Daoy (cell line): ENCODE results near the gene RABGGTA. TPM values are rescaled to one million over a fixed set of nuclear protein-coding genes. Genes with fewer than 3 reads are reported as not detected.

Experiments used
- DNase-seq: peaks from one replicate; pipeline ENCODE4 v3.0.0-alpha.2; 2015; ENCODE audit warnings: low read depth
- total RNA-seq: library from RNA; depleted of rRNA; stranded (reverse); fragments of >200 nt; shearing (Covaris generic); gene quantifications from 2 replicates; pipeline ENCODE4 v1.2.3, GENCODE V29; 2014

The RABGGTA gene
- total RNA-seq, 1 experiment from 2014 or later = 21.5 TPM

DNA sequence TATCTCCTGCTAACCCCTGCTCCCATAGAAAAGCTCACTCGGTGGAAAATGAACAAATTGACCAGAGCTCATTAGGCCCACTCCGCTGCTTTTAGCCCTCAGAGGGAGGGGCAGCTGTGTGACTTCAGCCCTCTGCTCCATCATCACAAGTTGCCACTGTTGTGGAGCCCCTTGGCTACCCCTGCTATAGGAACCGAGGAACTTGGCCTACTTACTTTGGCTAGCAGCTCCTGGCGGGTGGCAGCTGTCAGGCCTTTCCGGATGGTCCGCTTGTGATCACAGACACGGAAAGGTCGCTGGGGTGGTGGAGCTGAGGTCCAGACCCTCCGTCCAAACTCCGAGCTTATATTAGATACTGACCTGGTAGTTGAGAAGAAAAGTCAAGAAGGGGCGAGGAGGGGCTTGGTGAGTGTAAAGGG lies 35.8 kb upstream of the RABGGTA start:
- DNase-seq = no peak

DNA sequence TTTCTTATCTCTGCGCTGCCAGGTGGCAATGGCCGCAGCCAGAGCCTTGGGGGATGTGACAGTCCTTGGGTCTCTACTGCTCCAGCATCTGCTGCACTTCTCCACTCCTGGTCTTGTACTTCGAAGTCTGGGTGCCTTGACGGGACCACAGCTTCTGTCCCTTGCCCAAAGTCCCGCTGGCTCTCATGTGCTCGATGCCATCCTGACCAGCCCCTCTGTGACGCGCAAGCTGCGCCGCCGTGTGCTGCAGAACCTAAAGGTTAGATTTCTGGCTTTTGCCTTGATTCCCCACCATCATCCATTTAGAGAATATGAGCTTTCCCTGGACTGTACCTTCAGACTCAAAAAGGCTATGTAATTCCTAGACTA lies 32.6 kb upstream of the RABGGTA start:
- no peak for DNase-seq

DNA sequence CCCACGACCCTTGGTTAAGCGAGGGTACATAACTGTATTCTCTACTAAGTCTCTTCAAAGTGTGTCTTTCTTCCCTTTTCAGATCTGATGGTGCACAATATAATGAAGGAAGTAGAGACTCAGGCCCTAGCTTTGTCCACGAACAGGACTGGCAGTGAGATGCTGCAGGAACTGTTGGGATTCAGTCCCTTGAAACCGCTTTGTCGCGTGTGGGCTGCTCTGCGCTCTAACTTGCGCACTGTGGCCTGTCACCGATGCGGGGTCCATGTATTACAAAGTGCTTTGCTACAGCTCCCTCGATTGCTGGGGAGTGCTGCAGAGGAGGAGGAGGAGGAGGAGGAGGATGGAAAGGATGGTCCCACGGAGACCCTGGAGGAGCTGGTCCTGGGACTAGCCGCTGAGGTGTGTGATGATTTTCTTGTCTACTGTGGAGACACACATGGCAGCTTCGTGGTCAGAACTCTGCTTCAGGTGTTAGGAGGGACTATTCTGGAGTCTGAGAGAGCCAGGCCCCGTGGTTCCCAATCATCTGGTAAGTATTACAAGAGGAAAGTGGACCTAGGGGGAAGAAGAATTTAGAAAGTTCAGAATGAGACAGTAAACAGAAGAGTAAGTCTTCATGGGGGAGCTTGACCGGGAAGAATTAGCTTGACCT lies 29.1 kb upstream of the RABGGTA start:
- no peak for DNase-seq

DNA sequence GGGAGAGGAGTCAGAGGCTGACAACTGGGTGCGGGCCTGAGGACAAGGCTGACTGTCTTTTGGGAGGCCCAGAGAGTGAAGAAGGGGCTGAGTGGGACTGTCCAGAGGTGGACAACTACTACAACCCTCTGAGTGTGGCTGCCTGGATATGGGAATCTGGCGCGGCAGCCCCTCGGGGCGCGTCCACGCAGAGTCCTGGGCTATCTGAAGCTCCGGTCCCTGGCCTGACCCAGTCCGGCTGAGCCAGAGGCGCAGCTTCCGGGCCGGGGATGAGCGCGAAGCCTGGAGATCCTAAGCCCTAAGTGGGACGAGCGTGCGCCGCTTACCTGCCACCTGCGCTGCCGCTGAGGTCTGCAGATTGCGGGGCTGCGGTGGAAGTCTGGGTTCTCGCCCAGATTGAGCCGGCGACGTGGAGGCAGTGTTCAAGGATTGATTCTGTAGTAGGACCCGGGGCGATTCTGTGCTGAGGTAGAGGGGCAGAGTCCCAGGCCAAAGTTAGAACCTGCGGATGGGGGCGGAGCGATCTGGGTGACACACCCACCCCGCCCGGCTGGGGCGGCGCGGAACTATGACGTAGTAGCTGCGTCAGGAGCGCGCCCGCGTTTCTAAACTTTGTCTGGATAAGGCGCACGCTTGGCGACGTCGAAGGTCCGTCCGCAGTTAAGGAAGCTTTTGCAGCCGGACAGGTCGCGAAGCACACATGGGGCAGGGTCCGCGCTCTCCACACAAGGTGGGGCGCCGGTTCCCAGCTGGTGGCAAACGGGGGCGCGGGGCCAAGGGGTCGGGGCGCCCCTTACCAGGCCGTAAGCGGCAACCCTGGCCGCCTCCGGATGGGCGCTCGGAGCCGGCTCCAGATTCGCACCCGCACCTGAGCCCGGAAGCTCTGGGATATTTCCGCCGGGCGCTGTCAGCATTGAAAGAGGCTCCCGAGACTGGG lies 28.1 kb upstream of the RABGGTA start, which contains the start of the genes DHRS1 and NOP9:
Gene DHRS1 (minus strand): TSS at position 526 of the 937 bp plus-strand sequence. CDS start 674 bp downstream, outside the sequence.
Gene NOP9 (plus strand): TSS at position 596 of the 937 bp plus-strand sequence. CDS start 105 bp downstream, at position 701.
- peak; percentile 92 for DNase-seq

DNA sequence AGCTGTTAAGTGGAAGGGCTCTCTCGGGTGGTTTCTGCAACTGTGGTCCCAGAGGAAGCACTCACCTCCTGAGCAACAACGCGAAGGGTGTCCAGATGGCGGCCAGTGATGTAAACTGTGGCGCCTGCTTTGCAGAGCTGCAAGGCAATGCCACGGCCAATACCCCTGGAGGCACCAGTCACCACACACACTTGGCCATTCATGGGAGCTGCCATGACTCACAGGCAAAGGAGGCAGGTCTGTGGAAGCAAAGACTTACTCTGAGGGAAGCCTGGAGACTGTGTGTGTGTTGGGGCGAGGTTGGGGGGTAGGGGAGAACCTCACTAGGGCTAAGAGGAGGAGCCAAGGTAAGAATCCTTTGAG lies 27.5 kb upstream of the RABGGTA start:
- peak; percentile 85 for DNase-seq

DNA sequence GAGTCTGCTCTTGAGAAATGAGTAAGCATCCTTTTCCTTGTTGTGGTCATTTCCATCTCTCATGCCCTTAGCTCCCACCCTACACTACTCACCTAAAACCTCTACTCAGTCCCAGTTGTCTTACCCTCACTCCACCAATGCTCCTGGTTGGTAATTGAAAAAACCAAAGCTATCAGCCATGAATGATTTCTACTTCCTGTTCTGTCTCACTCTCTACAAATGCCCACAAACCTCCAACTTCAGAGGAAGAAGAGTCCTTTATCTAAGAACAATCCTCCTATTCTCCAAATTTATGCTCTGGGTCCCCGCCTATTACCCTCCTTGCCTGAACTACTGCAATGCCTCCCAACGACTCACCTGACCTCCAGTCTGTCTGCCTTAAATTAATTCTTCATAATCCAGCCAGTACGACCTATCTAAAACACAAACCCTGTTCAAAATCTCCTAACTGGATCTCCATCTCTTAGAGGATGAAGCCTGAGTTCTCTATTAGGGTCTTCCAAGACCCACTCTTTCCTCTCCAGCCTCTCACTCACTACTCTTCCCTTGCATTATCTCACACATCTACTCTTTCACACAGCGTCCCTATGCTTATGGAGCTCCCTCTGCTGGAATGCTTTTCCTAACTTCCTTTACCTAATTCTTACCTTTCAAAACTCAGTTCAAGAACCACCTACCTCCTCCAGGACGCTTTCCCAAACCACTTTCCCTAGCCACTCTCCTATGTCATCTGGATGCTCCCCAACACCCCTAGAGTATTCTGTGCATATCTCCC lies 26.0 kb upstream of the RABGGTA start:
- DNase-seq = peak; percentile 32

DNA sequence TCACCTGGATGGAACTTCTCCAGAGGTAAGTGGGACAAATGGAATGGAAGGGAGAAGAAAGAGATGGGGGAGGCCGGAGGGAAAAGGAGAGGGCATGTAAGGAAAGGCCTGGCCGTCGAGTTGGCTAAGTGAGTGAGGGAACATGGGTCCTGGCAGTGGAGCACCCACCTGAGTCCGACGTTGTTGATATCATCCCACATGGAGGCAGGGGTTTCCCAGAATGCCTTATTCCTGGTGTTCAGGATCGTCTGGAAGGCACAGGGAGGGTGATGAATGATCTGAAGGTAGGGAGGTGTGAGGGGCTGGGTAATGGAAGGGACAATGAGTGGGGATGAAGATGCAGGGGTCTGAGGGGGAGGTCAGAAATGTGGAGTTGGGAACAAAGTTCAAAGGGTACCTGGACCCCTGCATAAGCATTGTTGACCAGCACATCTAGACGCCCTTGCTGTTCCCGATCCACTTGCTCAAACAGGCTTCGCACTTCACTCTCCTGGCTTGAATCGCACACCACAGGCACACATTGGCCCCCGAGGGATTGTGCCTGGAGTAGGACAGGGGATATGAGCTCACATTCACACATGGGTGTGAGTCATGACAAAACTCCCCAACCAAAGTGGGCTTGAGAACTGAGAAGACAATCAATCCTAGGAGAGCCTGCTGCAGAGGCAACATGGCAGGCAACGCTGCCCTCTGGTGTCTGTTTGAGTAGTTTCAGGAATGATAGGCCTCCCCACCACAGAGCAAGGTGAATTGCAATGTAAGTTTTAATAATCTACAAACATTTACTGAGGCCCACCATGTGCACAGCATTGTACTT lies 25.2 kb upstream of the RABGGTA start:
- DNase-seq = peak; percentile 94

DNA sequence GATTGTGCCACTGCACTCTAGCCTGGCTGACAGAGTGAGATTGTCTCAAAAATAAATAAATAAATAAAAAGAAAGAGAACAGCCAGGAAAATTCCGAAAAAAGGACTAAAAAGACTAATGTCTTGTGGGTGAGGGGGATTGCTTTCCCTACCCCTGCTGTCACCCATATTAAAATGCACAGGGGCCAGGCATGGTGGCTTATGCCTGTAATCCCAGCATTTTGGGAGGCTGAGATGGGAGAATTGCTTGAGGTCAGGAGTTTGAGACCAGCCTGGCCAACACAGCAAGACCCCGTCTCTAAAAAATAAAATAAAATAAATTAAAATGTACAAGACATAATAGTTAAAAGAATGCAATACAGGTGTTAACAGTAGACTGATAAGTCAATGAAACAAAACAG lies 22.1 kb upstream of the RABGGTA start:
- DNase-seq = no peak

DNA sequence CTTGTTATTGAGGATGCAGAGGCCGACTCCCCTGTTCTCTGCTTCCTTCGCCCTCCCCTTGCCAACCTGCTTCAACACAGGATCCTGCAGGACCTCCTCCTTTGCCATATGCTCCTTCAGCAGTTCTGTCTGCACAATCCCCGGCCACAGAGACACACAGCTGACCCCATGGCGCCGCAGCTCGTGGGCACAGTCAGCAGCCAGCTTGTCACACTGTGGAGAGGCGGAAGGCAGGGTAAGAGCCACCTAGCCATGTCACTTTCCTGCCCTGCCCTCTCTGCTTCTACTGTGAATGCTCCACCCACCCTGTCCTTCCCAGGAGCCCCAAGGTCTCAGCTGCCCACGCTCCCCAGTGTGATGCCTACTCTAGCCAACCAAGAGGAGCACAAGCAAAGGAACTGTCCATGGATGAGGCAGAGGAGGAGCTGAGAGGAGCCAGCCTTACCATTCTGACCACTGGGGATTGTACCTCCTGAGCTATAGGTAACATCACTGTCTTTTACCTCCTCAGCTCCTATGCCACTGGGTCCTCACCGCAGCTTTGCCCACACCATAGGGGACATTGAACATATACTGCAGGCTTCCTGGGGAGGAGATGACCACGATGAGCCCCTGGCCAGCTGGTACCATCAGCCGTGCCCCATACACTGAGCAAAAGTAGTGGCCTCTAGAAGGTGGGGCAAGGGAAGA lies 20.9 kb upstream of the RABGGTA start:
- DNase-seq = no peak

DNA sequence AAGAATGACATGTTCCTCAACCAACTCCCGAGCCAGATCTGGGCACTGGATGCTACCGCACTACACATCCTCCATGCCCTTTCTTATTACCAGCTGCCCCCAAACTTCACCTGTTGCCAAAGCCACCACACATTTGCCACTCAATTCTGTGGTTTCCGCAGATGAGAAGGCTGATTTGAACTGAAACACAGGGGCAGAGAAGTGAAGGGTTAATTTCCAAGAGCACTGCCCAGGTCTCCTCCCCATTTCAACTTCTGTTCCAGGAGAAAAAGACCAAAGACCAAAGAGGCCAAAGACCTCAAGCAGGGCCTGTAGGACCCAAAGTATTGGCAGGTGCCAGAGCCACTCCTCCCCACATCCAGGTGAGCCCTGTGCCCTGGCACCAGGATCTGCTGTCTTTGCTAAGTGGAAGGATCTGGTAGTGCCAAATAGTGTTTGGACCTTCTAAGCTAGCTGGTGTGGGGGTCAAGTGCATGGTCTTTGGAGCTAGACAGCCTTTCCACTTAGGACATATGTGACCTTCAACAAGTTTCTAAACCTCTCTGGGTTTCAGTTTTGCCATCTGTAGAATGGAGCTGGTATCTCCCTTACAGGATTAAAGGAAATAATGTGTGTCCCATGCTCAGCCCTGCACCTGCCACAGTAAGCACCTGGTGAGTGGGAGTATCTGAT lies 20.2 kb upstream of the RABGGTA start:
- DNase-seq = no peak

DNA sequence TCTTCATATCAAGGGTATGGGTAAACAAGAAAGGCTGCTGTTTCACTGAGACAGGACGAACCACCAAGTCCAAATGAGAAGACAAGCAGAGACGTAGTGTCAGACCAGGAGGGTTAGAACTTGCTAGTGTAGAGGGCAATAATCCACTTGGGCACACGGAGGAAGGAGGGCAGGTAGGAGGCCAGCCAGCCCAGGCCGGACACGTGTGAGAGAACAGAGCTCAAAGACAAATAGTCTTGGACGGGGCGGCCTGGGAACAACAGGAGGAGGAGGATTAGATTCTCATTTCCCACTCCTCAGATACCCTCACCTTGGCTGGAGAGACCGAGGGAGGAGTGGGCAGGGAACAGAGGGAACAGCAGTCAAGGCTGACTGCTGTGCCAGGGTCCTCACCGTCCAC lies 19.3 kb upstream of the RABGGTA start:
- DNase-seq = no peak

DNA sequence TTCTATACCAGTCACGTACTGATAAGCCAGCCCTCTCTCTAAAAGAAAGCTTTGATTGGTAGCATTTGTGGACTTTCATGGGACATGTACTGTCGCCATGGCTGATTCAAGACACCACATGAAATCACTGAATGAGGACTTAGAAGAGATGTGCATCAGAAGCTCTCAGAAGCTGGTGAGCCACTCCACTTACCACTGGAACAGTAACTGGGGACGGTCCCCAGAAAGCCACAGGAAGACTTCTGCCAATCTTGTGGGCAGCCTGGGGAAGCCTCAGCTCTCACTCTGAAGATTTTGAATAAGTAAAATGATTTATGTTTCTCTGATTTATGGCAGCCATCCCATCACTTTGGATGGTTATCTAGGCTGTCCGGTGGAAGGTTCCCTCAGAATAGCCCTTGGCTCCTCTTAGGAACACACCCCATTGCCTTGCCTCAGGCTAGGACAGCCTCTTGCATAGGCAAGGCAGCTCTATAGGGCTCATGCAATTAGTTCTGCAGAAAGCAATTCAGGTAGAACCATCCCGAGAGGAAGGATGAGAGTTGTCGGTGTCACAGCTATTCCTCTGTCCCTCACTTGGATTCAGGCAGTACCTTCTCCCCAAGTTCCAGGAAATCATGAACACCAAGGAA lies 18.4 kb upstream of the RABGGTA start:
- no peak for DNase-seq

DNA sequence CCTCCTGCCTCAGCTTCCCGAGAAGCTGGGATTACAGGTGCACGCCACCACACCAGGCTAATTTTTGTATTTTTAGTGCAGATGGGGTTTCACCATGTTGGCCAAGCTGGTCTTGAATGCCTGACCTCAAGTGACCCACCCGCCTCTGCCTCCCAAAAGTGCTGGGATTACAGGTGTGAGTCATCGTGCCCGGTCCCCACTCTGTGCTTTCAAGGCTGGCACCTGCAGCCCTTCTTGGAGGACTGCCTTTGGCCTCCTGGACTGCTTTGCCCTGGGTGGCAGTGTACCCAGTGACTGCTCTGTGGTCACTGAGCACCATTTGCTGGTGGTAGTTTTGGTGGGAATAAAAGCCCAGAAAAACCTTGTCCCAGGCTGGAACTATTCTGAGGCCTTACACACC lies 15.6 kb upstream of the RABGGTA start:
- DNase-seq = no peak

DNA sequence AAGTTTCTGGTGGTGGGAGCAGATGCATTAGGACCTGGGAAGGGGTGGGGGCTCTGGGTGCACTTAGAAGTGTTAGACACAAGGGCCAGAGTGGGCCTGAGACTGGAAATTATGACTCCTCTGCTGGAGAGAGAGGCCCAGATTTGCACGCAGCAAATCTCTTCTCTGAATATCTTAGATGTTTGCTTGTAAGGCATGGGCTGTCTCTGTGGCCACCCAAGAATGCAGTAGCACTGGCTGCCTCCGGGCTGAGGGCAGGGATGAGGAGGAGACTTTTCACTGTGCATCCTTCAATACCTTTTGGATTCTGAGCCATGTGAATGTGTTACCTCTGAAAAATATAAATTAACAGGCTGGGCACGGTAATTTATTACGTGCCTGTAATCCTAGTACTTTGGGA lies 14.0 kb upstream of the RABGGTA start:
- no peak for DNase-seq

DNA sequence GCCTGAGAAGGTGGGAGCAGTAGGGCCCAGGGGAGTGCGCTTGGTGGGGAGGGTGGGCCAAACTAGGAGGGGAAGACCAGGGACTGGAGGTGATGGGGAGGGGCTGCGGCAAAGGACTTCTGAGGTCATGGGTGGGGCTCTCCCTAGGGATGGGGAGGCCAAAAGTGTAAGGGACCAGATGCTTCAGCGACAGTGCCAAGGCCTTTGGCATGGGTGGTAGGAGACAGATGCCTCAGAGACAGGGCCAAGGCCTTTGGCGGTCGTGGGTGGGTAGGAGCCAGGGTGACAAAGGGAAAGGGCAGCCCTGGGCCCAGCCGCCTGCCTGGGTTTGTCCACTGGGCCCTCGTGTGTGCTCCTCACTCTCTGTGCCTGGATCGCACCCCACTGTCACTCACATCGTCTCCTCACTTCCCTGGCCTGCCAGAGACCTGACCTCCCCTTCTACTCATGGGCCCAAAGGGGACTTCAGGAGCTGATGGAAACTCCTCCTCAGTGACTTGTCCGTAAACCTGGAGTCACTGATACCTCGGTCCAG lies 13.2 kb upstream of the RABGGTA start:
- no peak for DNase-seq

DNA sequence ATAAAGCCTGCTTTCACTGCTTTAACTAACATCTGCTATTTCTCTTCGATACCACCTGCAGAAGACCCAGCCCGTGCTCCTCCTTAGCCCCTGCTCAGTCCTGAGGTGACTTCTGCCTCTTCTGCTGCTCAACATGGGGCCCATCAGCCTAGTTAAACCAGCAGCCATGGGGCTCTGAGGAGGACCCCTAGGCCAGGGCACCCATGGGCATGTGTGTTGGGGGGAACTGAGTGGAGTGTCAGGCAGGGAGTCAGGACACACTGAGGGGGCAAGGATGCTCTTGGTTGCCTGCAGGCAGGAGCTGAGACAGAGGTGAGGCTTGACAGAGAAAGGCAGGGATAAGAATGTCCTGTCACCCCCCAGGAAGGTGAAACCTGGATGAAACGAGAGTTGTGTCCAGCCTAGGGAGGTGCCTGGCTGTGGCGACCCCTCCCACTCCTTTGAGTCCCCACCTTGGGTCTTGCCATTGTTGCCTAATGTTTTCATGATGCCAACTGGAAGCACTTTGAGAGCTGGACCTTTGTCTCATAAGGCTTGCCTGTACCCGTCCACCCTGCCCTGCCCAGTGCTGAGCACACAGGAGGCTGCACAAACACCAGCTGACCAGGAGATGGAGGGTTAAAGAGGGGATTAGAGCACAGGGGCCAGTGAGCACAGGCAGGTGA lies 12.5 kb upstream of the RABGGTA start:
- DNase-seq = no peak

DNA sequence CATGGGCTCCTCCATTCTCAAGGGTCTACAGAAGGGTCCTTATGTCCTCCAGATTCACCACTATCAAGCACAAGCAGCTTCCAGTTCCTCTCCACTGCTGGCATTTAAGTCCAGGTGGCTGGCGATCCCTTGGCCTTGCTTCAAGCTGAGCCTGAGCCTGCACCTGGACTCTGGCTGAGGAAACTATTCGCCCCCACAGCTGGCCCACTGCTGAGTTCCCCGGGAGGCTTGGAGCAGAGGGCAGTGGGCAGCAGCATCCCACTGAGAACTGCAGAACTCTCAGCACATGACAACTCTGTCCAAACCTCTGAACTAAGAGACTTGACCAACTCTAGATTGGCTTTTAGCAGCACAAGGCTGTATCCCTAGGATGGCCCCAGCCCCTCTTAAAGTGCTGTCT lies 11.3 kb upstream of the RABGGTA start:
- DNase-seq = no peak

DNA sequence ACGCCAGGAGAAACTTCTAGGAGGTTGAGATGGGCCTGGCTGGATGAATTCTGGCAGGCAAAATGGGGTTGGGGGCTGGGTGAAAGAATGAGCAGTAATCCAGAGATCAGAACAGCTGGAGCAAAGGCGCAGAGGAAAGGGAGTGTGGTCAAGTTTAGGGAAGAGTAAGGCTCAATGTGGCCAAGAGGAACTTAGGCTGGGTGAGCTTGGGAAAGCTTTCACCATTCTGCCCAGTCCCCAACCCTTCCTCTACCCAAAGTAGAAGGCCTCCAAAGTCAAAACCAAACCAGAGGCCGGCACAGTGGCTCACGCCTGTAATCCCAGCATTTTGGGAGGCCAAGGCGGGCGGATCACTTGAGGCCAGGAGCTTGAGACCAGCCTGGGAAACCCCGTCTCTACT lies 10.2 kb upstream of the RABGGTA start:
- DNase-seq = no peak
